ENCODE results near the gene TKTL1. TPM values are rescaled to one million over a fixed set of nuclear protein-coding genes. Genes with fewer than 3 reads are reported as not detected.

The TKTL1 gene
- total RNA-seq: not detected in 2 replicates

DNA sequence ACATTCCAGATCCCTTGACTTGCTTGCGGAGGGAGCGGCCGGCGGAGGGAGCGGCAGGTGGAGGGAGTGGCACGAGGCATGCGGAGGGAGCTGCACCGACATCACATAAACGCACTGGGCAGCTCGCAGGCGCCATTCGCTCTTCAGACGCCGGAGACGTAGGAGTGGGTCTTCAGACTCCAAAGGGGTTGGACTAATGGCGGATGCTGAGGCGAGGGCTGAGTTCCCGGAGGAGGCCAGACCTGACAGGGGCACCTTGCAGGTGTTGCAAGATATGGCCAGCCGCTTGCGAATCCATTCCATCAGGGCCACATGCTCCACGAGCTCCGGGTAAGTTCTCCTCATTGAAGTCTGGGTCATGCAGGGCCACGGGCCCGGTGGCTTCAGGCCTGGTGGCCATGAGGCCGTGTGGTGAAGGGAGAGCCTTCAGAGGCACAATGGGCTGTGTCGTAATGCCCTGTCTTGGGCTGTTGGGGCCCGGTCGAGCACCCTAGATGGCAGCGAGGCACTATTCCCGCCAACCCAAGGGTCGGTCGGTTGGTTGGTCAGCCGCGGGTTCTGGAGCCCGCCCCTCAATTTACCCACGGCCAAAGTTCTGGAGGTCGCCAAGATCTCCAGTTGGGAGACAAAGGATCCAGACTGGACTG, at the start of gene TKTL1:
Gene TKTL1, plus strand, starts transcription at position 132 of the 647 bp plus-strand sequence. Its CDS starts 65 bp downstream, at position 197.

DNA sequence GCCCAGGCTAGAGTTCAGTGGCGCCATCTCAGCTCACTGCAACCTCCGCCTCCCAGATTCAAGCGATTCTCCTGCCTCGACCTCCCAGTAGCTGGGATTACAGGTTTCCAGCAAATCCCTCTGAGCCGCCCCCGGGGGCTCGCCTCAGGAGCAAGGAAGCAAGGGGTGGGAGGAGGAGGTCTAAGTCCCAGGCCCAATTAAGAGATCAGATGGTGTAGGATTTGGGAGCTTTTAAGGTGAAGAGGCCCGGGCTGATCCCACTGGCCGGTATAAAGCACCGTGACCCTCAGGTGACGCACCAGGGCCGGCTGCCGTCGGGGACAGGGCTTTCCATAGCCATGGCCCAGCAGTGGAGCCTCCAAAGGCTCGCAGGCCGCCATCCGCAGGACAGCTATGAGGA, 38.3 kb upstream of the TKTL1 start, which contains the start of gene OPN1MW3:
Gene OPN1MW3, plus strand, starts transcription at position 301 of the 400 bp plus-strand sequence. Its CDS starts 38 bp downstream, at position 339.

GRCh38 chrX:154294791-154295574, 612 bp upstream of the TKTL1 start, which contains the start of gene TEX28:
Gene TEX28, minus strand, starts transcription at chrX:154295124. Its CDS starts 3,007 bp downstream, at chrX:154292117.

GRCh38 chrX:154374313-154375155, 78.9 kb downstream of the TKTL1 start, which contains the start of gene FLNA:
Gene FLNA, minus strand, starts transcription at chrX:154374634. Its CDS starts 3,389 bp downstream, at chrX:154371245.

GRCh38 chrX:154378799-154379568, 83.4 kb downstream of the TKTL1 start, which contains the start of gene EMD:
Gene EMD, plus strand, starts transcription at chrX:154379295. Its CDS starts 190 bp downstream, at chrX:154379485.

Other genes starting within 250 kb of the TKTL1 start
- gene MECP2, start 198.1 kb upstream of the TKTL1 start, total RNA-seq: 18.0 and 29.0 TPM in 2 replicates
- gene OPN1LW, start 151.6 kb upstream of the TKTL1 start, total RNA-seq: not detected in 2 replicates
- gene OPN1MW, start 113.2 kb upstream of the TKTL1 start, total RNA-seq: not detected in 2 replicates
- gene OPN1MW2, start 76.0 kb upstream of the TKTL1 start, total RNA-seq: not detected in 2 replicates
- gene OPN1MW3, start 38.2 kb upstream of the TKTL1 start, total RNA-seq: not detected in 2 replicates
- gene TEX28, start 671 bp upstream of the TKTL1 start, total RNA-seq: not detected in 2 replicates
- 2,321 and 2,651 TPM in 2 replicates for gene FLNA, start 78.8 kb downstream of the TKTL1 start, total RNA-seq
- 24.4 and 27.7 TPM in 2 replicates for gene EMD, start 83.5 kb downstream of the TKTL1 start, total RNA-seq
- 2,053 and 2,384 TPM in 2 replicates for gene RPL10, start 102.6 kb downstream of the TKTL1 start, total RNA-seq
- 128 and 141 TPM in 2 replicates for gene DNASE1L1, start 113.5 kb downstream of the TKTL1 start, total RNA-seq
- gene TAFAZZIN, start 115.7 kb downstream of the TKTL1 start, total RNA-seq: 13.3 and 16.0 TPM in 2 replicates
- gene ATP6AP1, start 132.9 kb downstream of the TKTL1 start, total RNA-seq: 55.6 and 70.9 TPM in 2 replicates
- 90.6 and 111 TPM in 2 replicates for gene GDI1, start 141.4 kb downstream of the TKTL1 start, total RNA-seq
- 107 and 133 TPM in 2 replicates for gene FAM50A, start 148.3 kb downstream of the TKTL1 start, total RNA-seq
- 20.3 and 22.1 TPM in 2 replicates for gene PLXNA3, start 162.5 kb downstream of the TKTL1 start, total RNA-seq
- gene LAGE3, start 183.5 kb downstream of the TKTL1 start, total RNA-seq: 14.2 and 20.3 TPM in 2 replicates
- gene UBL4A, start 190.8 kb downstream of the TKTL1 start, total RNA-seq: 35.7 and 43.7 TPM in 2 replicates
- gene SLC10A3, start 194.8 kb downstream of the TKTL1 start, total RNA-seq: 15.9 and 16.5 TPM in 2 replicates
- gene FAM3A, start 220.4 kb downstream of the TKTL1 start, total RNA-seq: 29.7 and 31.0 TPM in 2 replicates

All from aortic smooth muscle cell (primary cell).